Thoracic aorta (tissue), 2 donors: ENCODE measurements around the gene SPATS2L. TPM values are rescaled to one million over a fixed set of nuclear protein-coding genes. Genes with fewer than 3 reads are reported as not detected.

ENCODE experiments used
- ATAC-seq: fragments of 150-250 bp; one replicate; pipeline ENCODE4 v1.8.0; 2017; ENCODE audit warnings: low read depth; ENCODE audit not compliant: insufficient number of reproducible peaks, low FRiP score
- DNase-seq: peaks from one replicate; pipeline ENCODE4 v3.0.0-alpha.2; 2020; ENCODE audit warnings: low spot score
- H3K27ac ChIP-seq, 2 donors: fragments of 200-600 bp; sonication (generic); 1 replicate in 1 of 2; 2 replicates in 1 of 2; pipeline ENCODE4 v1.5.1; 2016; ENCODE audit warnings: mild to moderate bottlenecking in 2 of 2, moderate library complexity in 2 of 2
- H3K27me3 ChIP-seq: fragments of 200-600 bp; sonication (generic); replicated peaks from 2 replicates; pipeline ENCODE4 v1.6.0; 2016; ENCODE audit warnings: mild to moderate bottlenecking; ENCODE audit not compliant: insufficient read depth
- H3K36me3 ChIP-seq: fragments of 200-600 bp; sonication (generic); one replicate; pipeline ENCODE4 v1.5.1; 2016
- H3K4me1 ChIP-seq, 2 donors: fragments of 200-600 bp; sonication (generic); 1 replicate in 1 of 2; 2 replicates in 1 of 2; pipeline versions ENCODE4 v1.5.1 to v1.6.0; 2016; ENCODE audit warnings: low read depth in 2 of 2, mild to moderate bottlenecking in 1 of 2; ENCODE audit not compliant: control insufficient read depth in 1 of 2
- H3K4me3 ChIP-seq: fragments of 200-600 bp; sonication (generic); 2 replicates; pipeline ENCODE4 v1.5.1; 2016; ENCODE audit warnings: mild to moderate bottlenecking
- H3K9me3 ChIP-seq: fragments of 200-600 bp; sonication (generic); 2 replicates; pipeline ENCODE4 v1.5.1; 2016
- total RNA-seq, 2 donors: library from RNA; depleted of rRNA; stranded (reverse); fragments of >200 nt; gene quantifications; one replicate each; pipeline versions ENCODE4 v1.1.0 to v1.2.3, GENCODE V29; 2016
- TF ChIP-seq, protein P1 (sequence below): fragments of 200-600 bp; sonication (generic); IDR thresholded peaks from one replicate; pipeline ENCODE4 v1.5.1; 2019; ENCODE audit warnings: antibody characterized with exemption

Gene SPATS2L
- total RNA-seq, 2 donors from 2014 or later = 47.7 to 90.3 TPM

DNA sequence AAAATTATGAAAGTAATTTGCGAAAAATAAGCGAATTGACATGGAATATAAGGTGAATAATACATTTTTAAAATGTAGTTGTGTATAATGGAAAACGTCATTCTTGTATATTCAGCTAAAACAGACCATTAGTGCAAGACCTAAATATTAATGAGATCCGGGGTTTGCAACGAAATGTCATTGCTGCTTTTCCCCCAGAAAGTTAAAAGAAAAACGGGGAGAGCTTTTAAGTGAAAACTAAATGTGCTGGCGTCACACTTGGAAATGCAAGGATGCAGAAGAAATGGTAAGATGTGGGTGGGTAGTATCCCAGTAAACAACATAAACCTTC lies 219.0 kb downstream of the SPATS2L start:
- Histone ChIP-seq H3K27ac (no peak overlapping the region), H3K27me3 (no peaks in the 10 kb centered on the region), H3K36me3 (no peaks in the 10 kb centered on the region), H3K4me3 (peak overlapping the region; percentile 87), H3K4me1 (peaks cover 5 to 7% of the 10 kb centered on the region in 2 donors), H3K9me3 (no peaks in the 10 kb centered on the region)
- DNase-seq (no peak), ATAC-seq (no peak)
- TF ChIP-seq, protein P1, sequence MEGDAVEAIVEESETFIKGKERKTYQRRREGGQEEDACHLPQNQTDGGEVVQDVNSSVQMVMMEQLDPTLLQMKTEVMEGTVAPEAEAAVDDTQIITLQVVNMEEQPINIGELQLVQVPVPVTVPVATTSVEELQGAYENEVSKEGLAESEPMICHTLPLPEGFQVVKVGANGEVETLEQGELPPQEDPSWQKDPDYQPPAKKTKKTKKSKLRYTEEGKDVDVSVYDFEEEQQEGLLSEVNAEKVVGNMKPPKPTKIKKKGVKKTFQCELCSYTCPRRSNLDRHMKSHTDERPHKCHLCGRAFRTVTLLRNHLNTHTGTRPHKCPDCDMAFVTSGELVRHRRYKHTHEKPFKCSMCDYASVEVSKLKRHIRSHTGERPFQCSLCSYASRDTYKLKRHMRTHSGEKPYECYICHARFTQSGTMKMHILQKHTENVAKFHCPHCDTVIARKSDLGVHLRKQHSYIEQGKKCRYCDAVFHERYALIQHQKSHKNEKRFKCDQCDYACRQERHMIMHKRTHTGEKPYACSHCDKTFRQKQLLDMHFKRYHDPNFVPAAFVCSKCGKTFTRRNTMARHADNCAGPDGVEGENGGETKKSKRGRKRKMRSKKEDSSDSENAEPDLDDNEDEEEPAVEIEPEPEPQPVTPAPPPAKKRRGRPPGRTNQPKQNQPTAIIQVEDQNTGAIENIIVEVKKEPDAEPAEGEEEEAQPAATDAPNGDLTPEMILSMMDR = no peak

DNA sequence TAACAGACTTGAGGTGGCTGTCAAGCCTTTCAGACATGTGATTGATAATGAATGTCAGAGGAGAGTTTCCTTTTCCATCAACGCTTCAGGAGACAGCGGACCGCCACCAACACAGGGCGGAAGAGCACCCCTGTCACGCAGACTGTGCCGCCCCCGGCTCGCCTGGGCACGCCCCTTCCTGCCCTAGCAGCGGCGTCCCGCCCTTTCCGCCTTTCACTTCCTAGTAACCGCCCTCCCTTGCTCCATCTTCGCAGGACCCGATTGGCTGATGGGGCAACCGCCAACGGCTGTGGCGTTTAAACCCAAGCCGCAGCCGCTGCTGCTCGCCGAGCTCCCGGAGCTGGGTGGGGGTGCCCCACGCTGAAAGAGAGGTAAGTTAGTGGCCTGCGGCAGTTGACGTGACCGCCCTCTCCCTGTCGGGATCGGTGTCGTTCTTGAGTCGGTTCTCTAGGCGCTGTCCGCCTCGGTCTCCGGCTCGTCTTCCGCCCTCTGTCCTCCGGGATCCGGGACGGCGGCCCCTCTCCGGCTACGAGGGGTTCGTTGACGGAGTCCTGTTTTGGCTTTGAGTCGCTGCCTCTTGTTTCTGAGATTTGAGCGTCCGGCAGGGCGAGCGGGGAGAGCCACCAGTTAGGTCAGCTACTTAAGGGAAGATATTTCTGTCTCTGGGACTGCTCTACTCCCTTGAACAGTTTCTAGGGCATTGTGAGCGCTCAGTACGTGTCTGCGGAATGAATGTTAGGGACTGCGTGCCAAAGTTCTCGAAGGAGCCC lies 219.6 kb downstream of the SPATS2L start, which contains the start of gene SGO2:
TSS of gene SGO2 (plus strand) at position 326 of the 770 bp plus-strand sequence. CDS start 6,769 bp downstream, outside the sequence.
- ATAC-seq (peak; percentile 99), DNase-seq (peak; percentile 84)
- Histone ChIP-seq H3K27ac (peak within 1 kb of the TSS in 1 of 2 donors; percentile 18), H3K4me3 (peak within 1 kb of the TSS; percentile 87), H3K9me3 (no peaks in the 10 kb centered on the region), H3K4me1 (peaks cover 5 to 7% of the 10 kb centered on the region in 2 donors), H3K36me3 (no peaks in the 10 kb centered on the region), H3K27me3 (no peaks in the 10 kb centered on the region)
- TF ChIP-seq, protein P1 = no peak

DNA sequence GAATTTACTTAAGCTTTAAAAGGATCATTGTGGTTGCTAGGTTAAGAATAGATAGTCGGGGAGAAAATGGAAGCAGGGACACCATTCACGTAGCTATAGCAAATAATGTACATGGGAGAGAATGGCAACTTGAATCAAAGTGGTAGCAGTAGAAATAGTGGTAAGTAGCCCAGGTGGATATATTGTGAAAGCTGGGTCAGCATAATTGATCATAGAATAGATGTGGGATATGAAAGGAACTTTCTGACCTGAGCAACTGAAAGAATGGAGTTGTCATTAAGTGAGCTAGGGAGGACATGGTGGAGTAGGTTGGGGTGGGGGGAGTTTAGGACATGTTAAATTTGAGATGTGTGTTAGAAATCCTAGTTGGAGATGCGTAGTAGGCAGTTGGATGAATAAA lies 221.7 kb downstream of the SPATS2L start:
- Histone ChIP-seq H3K4me1 (peaks cover 5 to 7% of the 10 kb centered on the region in 2 donors), H3K36me3 (no peaks in the 10 kb centered on the region), H3K27ac (no peak overlapping the region), H3K27me3 (no peaks in the 10 kb centered on the region), H3K4me3 (no peak overlapping the region), H3K9me3 (no peaks in the 10 kb centered on the region)
- no peak for DNase-seq
- TF ChIP-seq, protein P1 = no peak
- ATAC-seq = no peak

Other genes with a start within 250 kb of the SPATS2L start
- gene KCTD18, start 203.4 kb downstream of the SPATS2L start, total RNA-seq = 10 to 100 TPM; 14.8 to 31.7 TPM
- gene SGO2, start 219.5 kb downstream of the SPATS2L start, total RNA-seq = 1 to 10 TPM in 1 of 2 donors, under 1 TPM in 1; 0.54 to 2.6 TPM